Endothelial cell of umbilical vein (primary cell): ENCODE measurements around the gene SLCO2A1. TPM values are rescaled to one million over a fixed set of nuclear protein-coding genes. Genes with fewer than 3 reads are reported as not detected.

Experiments used
- BruUV-seq: library from RNA; stranded (reverse); fragments of 400-500 nt; replicated peaks from 2 replicates; lab custom pipeline; 2021; lab: Mats Ljungman, UMichigan
- CTCF ChIA-PET: fragments of 300-600, 350-600 bp; sonication (Branson Sonifier 250); formaldehyde crosslinking; loops from one replicate; lab custom pipeline; 2021; ENCODE audit warnings: antibody characterized with exemption, inconsistent platforms; lab: Charles Lee
- POLR2A ChIA-PET: fragments of 300-600, 350-600 bp; sonication (Branson Sonifier 250); formaldehyde crosslinking; loops from one replicate; lab custom pipeline; 2021; ENCODE audit warnings: antibody characterized with exemption, inconsistent platforms; lab: Charles Lee
- DNase-seq: peaks from one replicate; pipeline ENCODE4 v3.0.0-alpha.2; 2011; ENCODE audit warnings: low read depth, low spot score
- FAIRE-seq: peaks from 2 replicates; lab custom pipeline; 2011; peaks lifted over from hg19 to GRCh38; lab: Jason Lieb, UNC
- H2AFZ ChIP-seq: 2 replicates; pipeline ENCODE4 v1.6.0; 2012; ENCODE audit warnings: low read depth, low read length, control low read depth, inconsistent platforms
- H3K27ac ChIP-seq: 2 replicates; pipeline ENCODE4 v1.5.1; 2011; ENCODE audit warnings: low read depth, mild to moderate bottlenecking, control low read depth, low read length, moderate library complexity; ENCODE audit not compliant: insufficient read depth
- H3K27me3 ChIP-seq, 2 experiments: 2 replicates each; pipeline versions ENCODE4 v1.6.0 to v1.6.1; 2011; ENCODE audit warnings: low read length in 2 of 2, mixed read lengths in 1 of 2; ENCODE audit not compliant: control insufficient read depth in 2 of 2, insufficient read depth in 2 of 2
- H3K36me3 ChIP-seq, 2 experiments: 2 replicates in 1 of 2; 3 replicates in 1 of 2; pipeline ENCODE4 v1.5.1; 2011; ENCODE audit warnings: low read length in 2 of 2, mild to moderate bottlenecking in 1 of 2, moderate library complexity in 1 of 2; ENCODE audit not compliant: control insufficient read depth in 2 of 2, insufficient read depth in 2 of 2; ENCODE audit errors: extremely low read depth in 1 of 2
- H3K4me1 ChIP-seq: 3 replicates; pipeline ENCODE4 v1.5.1; 2011; ENCODE audit warnings: mild to moderate bottlenecking, low read length; ENCODE audit not compliant: control insufficient read depth, insufficient read depth; ENCODE audit errors: extremely low read depth
- H3K4me2 ChIP-seq: 2 replicates; pipeline ENCODE4 v1.6.1; 2011; ENCODE audit warnings: low read length, control low read depth, mixed read lengths; ENCODE audit not compliant: insufficient read depth
- H3K4me3 ChIP-seq, 3 experiments: fragments of 200-600 bp in 1 of 3; sonication (generic), shearing (Covaris generic) in 1 of 3; replicated peaks in 1 of 3; 2 replicates each; pipeline ENCODE4 v1.5.1; 2011 to 2016; ENCODE audit warnings: control low read depth in 3 of 3, low read length in 3 of 3, mild to moderate bottlenecking in 2 of 3, inconsistent platforms in 1 of 3, low read depth in 1 of 3, moderate library complexity in 1 of 3; ENCODE audit not compliant: insufficient read depth in 1 of 3
- H3K79me2 ChIP-seq: 2 replicates; pipeline ENCODE4 v1.6.0; 2012; ENCODE audit warnings: low read length, inconsistent platforms; ENCODE audit not compliant: control insufficient read depth, insufficient read depth
- H3K9ac ChIP-seq: replicated peaks from 2 replicates; pipeline ENCODE3; 2011; ENCODE audit warnings: low read length, control low read depth; ENCODE audit not compliant: insufficient read depth; ENCODE audit errors: extremely low read depth
- H3K9me1 ChIP-seq: replicated peaks from 3 replicates; pipeline ENCODE4 v1.6.0; 2011; ENCODE audit warnings: mild to moderate bottlenecking, low read length; ENCODE audit not compliant: control insufficient read depth, insufficient read depth; ENCODE audit errors: extremely low read depth
- H3K9me3 ChIP-seq: replicated peaks from 2 replicates; pipeline ENCODE4 v1.5.1; 2012; ENCODE audit warnings: low read length, inconsistent platforms; ENCODE audit not compliant: control insufficient read depth, insufficient read depth
- H4K20me1 ChIP-seq: replicated peaks from 2 replicates; pipeline ENCODE3; 2011; ENCODE audit warnings: mild to moderate bottlenecking, low read length; ENCODE audit not compliant: control insufficient read depth, insufficient read depth; ENCODE audit errors: extremely low read depth
- CTCF ChIP-seq, 2 donors: IDR thresholded peaks; 1 replicate in 1 of 2; 2 replicates in 1 of 2; pipeline ENCODE4 v1.5.1; 2011; ENCODE audit warnings: low read length in 2 of 2, mild to moderate bottlenecking in 2 of 2, moderate library complexity in 2 of 2, control low read depth in 1 of 2, inconsistent platforms in 1 of 2, low read depth in 1 of 2; ENCODE audit not compliant: insufficient read depth in 1 of 2; ENCODE audit errors: extremely low read depth in 1 of 2
- EZH2 ChIP-seq: IDR thresholded peaks from 2 replicates; pipeline ENCODE4 v1.6.1; 2012; ENCODE audit warnings: borderline replicate concordance, low read depth, mild to moderate bottlenecking, moderate library complexity, low read length, inconsistent platforms; ENCODE audit not compliant: severe bottlenecking
- FOS ChIP-seq: IDR thresholded peaks from 2 replicates; pipeline ENCODE4 v1.6.1; 2011; ENCODE audit warnings: mild to moderate bottlenecking, low read length, moderate library complexity, borderline replicate concordance; ENCODE audit not compliant: insufficient read depth
- GATA2 ChIP-seq: IDR thresholded peaks from 2 replicates; pipeline ENCODE4 v1.7.0; 2011; ENCODE audit warnings: low read depth, mild to moderate bottlenecking, moderate library complexity, mixed read lengths, low read length; ENCODE audit not compliant: insufficient read length, insufficient read depth
- MAX ChIP-seq: IDR thresholded peaks from 2 replicates; pipeline ENCODE4 v1.6.1; 2011; ENCODE audit not compliant: insufficient read depth, insufficient read length
- MYC ChIP-seq: IDR thresholded peaks from one replicate; pipeline ENCODE4 v1.6.1; 2011; ENCODE audit warnings: mild to moderate bottlenecking, low read depth, low read length
- dilution Hi-C: fragments of 300-500 bp; cut with MboI; formaldehyde crosslinking; loops from one replicate; pipeline ENCODE4 v1.15.0; 2019; ENCODE audit warnings: low sequenced_read_pairs; ENCODE audit not compliant: extremely low pct_ligation_motif_present
- intact Hi-C: fragments of 100-400 bp; cut with micrococcal nuclease; formaldehyde crosslinking; loops from one replicate; pipeline ENCODE4 v1.10.0; 2022
- polyA plus RNA-seq, 4 experiments: library from polyadenylated mRNA; depleted of rRNA in 3 of 4; stranded (reverse) in 3 of 4; unstranded in 1 of 4; fragments of >200 nt; gene quantifications; 2 replicates each; pipeline versions ENCODE4 v1.2.1 to v1.2.3, GENCODE V29; 2011 to 2012; ENCODE audit warnings: missing spikeins in 1 of 4
- total RNA-seq: library from RNA; stranded (reverse); gene quantifications from 2 replicates; pipeline ENCODE4 v1.2.3, GENCODE V29; 2021

SLCO2A1 gene
- total and polyA plus RNA-seq, 2 donors (not counting 3 experiments of a cell fraction or from before 2014, with no cell fraction given) = 1.4 to 11.9 TPM

DNA sequence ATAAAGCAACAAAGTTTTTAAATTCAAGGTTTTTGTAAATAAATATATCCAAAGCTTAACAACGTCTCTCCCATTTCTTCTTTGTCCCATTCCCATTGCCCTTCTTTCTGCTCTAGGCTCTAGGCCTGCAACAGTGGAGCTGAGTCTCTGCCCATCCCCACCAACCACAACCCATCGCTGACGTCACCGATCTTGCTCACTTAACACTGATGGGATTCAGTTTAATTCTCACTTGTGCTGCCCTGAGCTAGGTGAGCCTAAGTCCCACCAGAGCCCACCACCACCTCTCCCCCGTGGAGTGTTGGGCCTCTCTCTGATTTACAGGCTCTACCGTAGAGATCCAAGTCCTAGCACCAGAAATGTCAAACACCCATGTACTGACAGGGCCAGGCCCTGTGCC, 72.7 kb downstream of the SLCO2A1 start:
- DNase-seq = no peak
- Histone ChIP-seq H3K27me3 (no peaks in the 10 kb centered on the region), H3K79me2 (no peaks in the 10 kb centered on the region), H4K20me1 (no peaks in the 10 kb centered on the region), H3K9me3 (no peaks in the 10 kb centered on the region), H3K27ac (no peak overlapping the region), H3K36me3 (no peaks in the 10 kb centered on the region), H3K9me1 (no peaks in the 10 kb centered on the region), H2AFZ (no peak overlapping the region), H3K4me1 (peaks cover 6% of the 10 kb centered on the region), H3K4me2 (no peak overlapping the region), H3K9ac (no peak overlapping the region), H3K4me3 (no peak overlapping the region)
- intact Hi-C loops = no loop called here
- no TSS peak for BruUV-seq
- dilution Hi-C loops = no loop called here
- TF ChIP-seq GATA2 = no peak
- TF ChIP-seq EZH2 = no peak
- TF ChIP-seq FOS = no peak
- no peak for TF ChIP-seq MYC
- TF ChIP-seq CTCF (IDR thresholded peaks at IDR 0.05; ENCODE audit: extremely low read depth in 1 of 2, insufficient read depth in 1 of 2, low read depth in 1 of 2, low read length in 2 of 2) = no peak
- no peak for TF ChIP-seq MAX
- CTCF ChIA-PET = interaction anchor here (1.0 to 2.0 kb wide), 3 partner anchors 9 to 27 kb away, joined by 3 to 8 read pairs (median 3); no protein-coding TSS in a partner anchor
- POLR2A ChIA-PET = no interaction called here
- FAIRE-seq = no peak
